ENCODE results near the gene NGLY1. TPM values are rescaled to one million over a fixed set of nuclear protein-coding genes. Genes with fewer than 3 reads are reported as not detected.

The NGLY1 gene
- total RNA-seq, 1 experiment from 2014 or later, result 40.3 TPM

- Mint-ChIP-seq H3K4me3 (ENCODE audit: low read depth, unreplicated experiment) (no peak overlapping the region), H3K27ac (ENCODE audit: unreplicated experiment) (no peak overlapping the region), H3K4me1 (ENCODE audit: low read depth, unreplicated experiment) (no peaks in the 10 kb centered on the region), H3K27me3 (ENCODE audit: unreplicated experiment) (no peaks in the 10 kb centered on the region), H3K36me3 (ENCODE audit: insufficient read depth, unreplicated experiment) (no peaks in the 10 kb centered on the region), H3K9me3 (ENCODE audit: low read depth, unreplicated experiment) (no peaks in the 10 kb centered on the region)
- intact Hi-C loops (cut with micrococcal nuclease; ENCODE audit: unreplicated experiment), result no loop called here
- no TSS peak for BruUV-seq (replicated peaks)
- DNase-seq, result no peak
- TF ChIP-seq, protein P1, sequence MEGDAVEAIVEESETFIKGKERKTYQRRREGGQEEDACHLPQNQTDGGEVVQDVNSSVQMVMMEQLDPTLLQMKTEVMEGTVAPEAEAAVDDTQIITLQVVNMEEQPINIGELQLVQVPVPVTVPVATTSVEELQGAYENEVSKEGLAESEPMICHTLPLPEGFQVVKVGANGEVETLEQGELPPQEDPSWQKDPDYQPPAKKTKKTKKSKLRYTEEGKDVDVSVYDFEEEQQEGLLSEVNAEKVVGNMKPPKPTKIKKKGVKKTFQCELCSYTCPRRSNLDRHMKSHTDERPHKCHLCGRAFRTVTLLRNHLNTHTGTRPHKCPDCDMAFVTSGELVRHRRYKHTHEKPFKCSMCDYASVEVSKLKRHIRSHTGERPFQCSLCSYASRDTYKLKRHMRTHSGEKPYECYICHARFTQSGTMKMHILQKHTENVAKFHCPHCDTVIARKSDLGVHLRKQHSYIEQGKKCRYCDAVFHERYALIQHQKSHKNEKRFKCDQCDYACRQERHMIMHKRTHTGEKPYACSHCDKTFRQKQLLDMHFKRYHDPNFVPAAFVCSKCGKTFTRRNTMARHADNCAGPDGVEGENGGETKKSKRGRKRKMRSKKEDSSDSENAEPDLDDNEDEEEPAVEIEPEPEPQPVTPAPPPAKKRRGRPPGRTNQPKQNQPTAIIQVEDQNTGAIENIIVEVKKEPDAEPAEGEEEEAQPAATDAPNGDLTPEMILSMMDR (IDR thresholded peaks at IDR 0.05; ENCODE audit: unreplicated experiment), result no peak
- CTCF ChIA-PET, result no interaction called here
Measured at GRCh38 chr3:25679166-25679565, 104.1 kb downstream of the NGLY1 start.

GRCh38 chr3:25678581-25678980 lies 104.7 kb downstream of the NGLY1 start:
- H3K27me3 Mint-ChIP-seq (ENCODE audit: unreplicated experiment), result no peaks in the 10 kb centered on the region
- no peak for DNase-seq
- no peak overlapping the region for H3K4me3 Mint-ChIP-seq (ENCODE audit: low read depth, unreplicated experiment)
- intact Hi-C loops (cut with micrococcal nuclease; ENCODE audit: unreplicated experiment), result no loop called here
- H3K4me1 Mint-ChIP-seq (ENCODE audit: low read depth, unreplicated experiment), result no peaks in the 10 kb centered on the region
- no peaks in the 10 kb centered on the region for H3K36me3 Mint-ChIP-seq (ENCODE audit: insufficient read depth, unreplicated experiment)
- TF ChIP-seq, protein P1 (IDR thresholded peaks at IDR 0.05; ENCODE audit: unreplicated experiment), result no peak
- CTCF ChIA-PET, result no interaction called here
- no peak overlapping the region for H3K27ac Mint-ChIP-seq (ENCODE audit: unreplicated experiment)
- BruUV-seq (replicated peaks), result no TSS peak
- no peaks in the 10 kb centered on the region for H3K9me3 Mint-ChIP-seq (ENCODE audit: low read depth, unreplicated experiment)

DNA sequence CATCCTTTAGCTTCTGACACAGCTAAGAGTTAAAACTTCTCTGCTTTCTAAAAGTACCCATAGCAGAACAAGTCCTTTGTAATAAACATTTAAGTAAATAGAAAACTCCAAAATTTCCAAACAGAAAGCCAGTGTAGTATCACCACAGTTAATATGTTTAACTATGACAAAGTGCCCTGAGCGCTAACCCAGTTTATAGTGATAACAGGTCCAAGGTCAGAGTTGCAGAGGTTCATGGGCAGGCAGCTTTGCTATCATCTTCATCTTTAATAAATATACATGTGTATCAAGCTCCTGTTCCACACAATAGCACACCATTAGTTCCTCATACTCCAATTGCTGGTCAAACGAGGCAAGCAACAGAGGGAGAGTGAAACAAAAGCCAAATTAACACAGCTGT lies 106.1 kb downstream of the NGLY1 start:
- H3K27ac Mint-ChIP-seq (ENCODE audit: unreplicated experiment), result no peak overlapping the region
- CTCF ChIA-PET, result no interaction called here
- no TSS peak for BruUV-seq (replicated peaks)
- H3K4me1 Mint-ChIP-seq (ENCODE audit: low read depth, unreplicated experiment), result no peaks in the 10 kb centered on the region
- H3K27me3 Mint-ChIP-seq (ENCODE audit: unreplicated experiment), result no peaks in the 10 kb centered on the region
- H3K4me3 Mint-ChIP-seq (ENCODE audit: low read depth, unreplicated experiment), result no peak overlapping the region
- TF ChIP-seq, protein P1 (IDR thresholded peaks at IDR 0.05; ENCODE audit: unreplicated experiment), result no peak
- H3K9me3 Mint-ChIP-seq (ENCODE audit: low read depth, unreplicated experiment), result no peaks in the 10 kb centered on the region
- no peak for DNase-seq
- intact Hi-C loops (cut with micrococcal nuclease; ENCODE audit: unreplicated experiment), result no loop called here
- no peaks in the 10 kb centered on the region for H3K36me3 Mint-ChIP-seq (ENCODE audit: insufficient read depth, unreplicated experiment)

- Mint-ChIP-seq H3K4me3 (ENCODE audit: low read depth, unreplicated experiment) (no peak overlapping the region), H3K27me3 (ENCODE audit: unreplicated experiment) (no peaks in the 10 kb centered on the region), H3K4me1 (ENCODE audit: low read depth, unreplicated experiment) (no peaks in the 10 kb centered on the region), H3K27ac (ENCODE audit: unreplicated experiment) (no peak overlapping the region), H3K36me3 (ENCODE audit: insufficient read depth, unreplicated experiment) (no peaks in the 10 kb centered on the region), H3K9me3 (ENCODE audit: low read depth, unreplicated experiment) (no peaks in the 10 kb centered on the region)
- TF ChIP-seq, protein P1 (IDR thresholded peaks at IDR 0.05; ENCODE audit: unreplicated experiment), result no peak
- no peak for DNase-seq
- BruUV-seq (replicated peaks), result no TSS peak
- intact Hi-C loops (cut with micrococcal nuclease; ENCODE audit: unreplicated experiment), result no loop called here
- CTCF ChIA-PET, result no interaction called here
Measured at GRCh38 chr3:25674670-25675069, 108.6 kb downstream of the NGLY1 start.
